Type B pancreatic cell (in vitro differentiated cells): ENCODE results near the gene SUSD3. TPM values are rescaled to one million over a fixed set of nuclear protein-coding genes. Genes with fewer than 3 reads are reported as not detected.
"Not testable (repeated sequence)": the region's sequence is repeated elsewhere in the genome, so short reads cannot be mapped to it uniquely, and the experiment has no call there.

Experiments used
- DNase-seq: peaks from one replicate; pipeline ENCODE4 v3.0.0; 2021; ENCODE audit warnings: mixed read lengths; ENCODE audit not compliant: unreplicated experiment; ENCODE audit errors: extremely low spot score
- H3K27ac Mint-ChIP-seq: 2 replicates; pipeline ENCODE4 v1.8.0; 2021; ENCODE audit warnings: mild to moderate bottlenecking, mixed read lengths
- H3K27me3 Mint-ChIP-seq: 2 replicates; pipeline ENCODE4 v1.8.0; 2021; ENCODE audit warnings: mixed read lengths
- H3K36me3 Mint-ChIP-seq: 2 replicates; pipeline ENCODE4 v1.8.0; 2021; ENCODE audit warnings: mixed read lengths
- H3K4me1 Mint-ChIP-seq: one replicate; pipeline ENCODE4 v1.8.0; 2021; ENCODE audit warnings: mixed read lengths; ENCODE audit not compliant: unreplicated experiment
- H3K4me3 Mint-ChIP-seq: 2 replicates; pipeline ENCODE4 v1.8.0; 2021; ENCODE audit warnings: mild to moderate bottlenecking, mixed read lengths
- H3K9me3 Mint-ChIP-seq: 2 replicates; pipeline ENCODE4 v1.8.0; 2021; ENCODE audit warnings: mixed read lengths
- total RNA-seq: library from RNA; stranded (reverse); gene quantifications from 2 replicates; pipeline ENCODE4 v1.2.1, GENCODE V29; 2021; ENCODE audit warnings: low replicate concordance
- TF ChIP-seq, protein P1 (sequence below): fragments of 200-600 bp; sonication (generic); conservative IDR thresholded peaks from 2 replicates; pipeline ENCODE4 v1.5.0; 2021; ENCODE audit warnings: antibody characterized with exemption, mild to moderate bottlenecking

SUSD3 gene
- total RNA-seq, 1 donor from 2014 or later: 1.5 TPM

DNA sequence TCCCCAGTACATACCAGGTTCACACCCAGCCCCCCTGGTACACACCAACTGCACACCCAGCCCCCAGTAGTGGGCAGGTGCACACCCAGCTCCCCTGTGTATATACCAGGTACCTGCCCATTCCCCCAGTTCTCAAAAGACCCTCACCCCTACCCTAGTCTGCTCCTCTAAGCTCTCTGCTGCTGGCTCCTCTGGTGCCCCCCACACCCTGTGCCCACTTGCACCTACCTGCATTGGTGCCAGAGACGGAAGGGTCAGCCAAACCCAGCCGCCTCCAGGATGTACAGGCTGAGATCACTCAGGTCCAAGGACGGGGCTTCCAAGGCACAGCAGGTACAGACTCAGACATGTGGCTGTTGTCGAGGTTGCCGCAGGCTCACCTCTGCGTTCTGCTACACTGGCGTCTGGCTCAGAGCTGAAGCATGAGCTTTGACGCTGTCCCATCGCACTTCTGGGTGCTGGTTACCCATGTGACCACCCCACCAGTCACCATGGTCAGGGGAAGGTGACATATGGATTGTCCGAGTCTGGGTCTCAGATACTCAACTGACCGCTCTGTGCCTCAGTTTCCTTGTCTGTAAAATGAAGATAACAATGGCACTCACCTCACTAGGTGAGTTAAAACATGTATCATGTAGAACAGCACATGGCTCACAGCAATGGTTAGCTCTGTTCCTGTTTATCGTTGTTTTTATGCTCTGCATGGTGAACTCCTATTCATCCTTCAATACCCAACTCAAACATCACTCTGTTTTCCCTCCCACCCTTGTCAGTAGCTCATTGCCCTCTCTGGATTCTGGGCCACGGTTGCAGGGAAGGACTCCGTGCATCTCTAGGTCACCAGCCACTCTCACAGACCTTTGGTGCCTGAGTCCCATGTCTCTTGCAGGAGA is 45.3 kb upstream of the SUSD3 start:
- peaks cover 8% of the 10 kb centered on the region for H3K4me1 Mint-ChIP-seq
- H3K36me3 Mint-ChIP-seq: no peaks in the 10 kb centered on the region
- no peak for DNase-seq
- no peaks in the 10 kb centered on the region for H3K27me3 Mint-ChIP-seq
- no peaks in the 10 kb centered on the region for H3K9me3 Mint-ChIP-seq
- H3K4me3 Mint-ChIP-seq: no peak overlapping the region
- TF ChIP-seq, protein P1, sequence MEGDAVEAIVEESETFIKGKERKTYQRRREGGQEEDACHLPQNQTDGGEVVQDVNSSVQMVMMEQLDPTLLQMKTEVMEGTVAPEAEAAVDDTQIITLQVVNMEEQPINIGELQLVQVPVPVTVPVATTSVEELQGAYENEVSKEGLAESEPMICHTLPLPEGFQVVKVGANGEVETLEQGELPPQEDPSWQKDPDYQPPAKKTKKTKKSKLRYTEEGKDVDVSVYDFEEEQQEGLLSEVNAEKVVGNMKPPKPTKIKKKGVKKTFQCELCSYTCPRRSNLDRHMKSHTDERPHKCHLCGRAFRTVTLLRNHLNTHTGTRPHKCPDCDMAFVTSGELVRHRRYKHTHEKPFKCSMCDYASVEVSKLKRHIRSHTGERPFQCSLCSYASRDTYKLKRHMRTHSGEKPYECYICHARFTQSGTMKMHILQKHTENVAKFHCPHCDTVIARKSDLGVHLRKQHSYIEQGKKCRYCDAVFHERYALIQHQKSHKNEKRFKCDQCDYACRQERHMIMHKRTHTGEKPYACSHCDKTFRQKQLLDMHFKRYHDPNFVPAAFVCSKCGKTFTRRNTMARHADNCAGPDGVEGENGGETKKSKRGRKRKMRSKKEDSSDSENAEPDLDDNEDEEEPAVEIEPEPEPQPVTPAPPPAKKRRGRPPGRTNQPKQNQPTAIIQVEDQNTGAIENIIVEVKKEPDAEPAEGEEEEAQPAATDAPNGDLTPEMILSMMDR: no peak
- H3K27ac Mint-ChIP-seq: no peak overlapping the region

DNA sequence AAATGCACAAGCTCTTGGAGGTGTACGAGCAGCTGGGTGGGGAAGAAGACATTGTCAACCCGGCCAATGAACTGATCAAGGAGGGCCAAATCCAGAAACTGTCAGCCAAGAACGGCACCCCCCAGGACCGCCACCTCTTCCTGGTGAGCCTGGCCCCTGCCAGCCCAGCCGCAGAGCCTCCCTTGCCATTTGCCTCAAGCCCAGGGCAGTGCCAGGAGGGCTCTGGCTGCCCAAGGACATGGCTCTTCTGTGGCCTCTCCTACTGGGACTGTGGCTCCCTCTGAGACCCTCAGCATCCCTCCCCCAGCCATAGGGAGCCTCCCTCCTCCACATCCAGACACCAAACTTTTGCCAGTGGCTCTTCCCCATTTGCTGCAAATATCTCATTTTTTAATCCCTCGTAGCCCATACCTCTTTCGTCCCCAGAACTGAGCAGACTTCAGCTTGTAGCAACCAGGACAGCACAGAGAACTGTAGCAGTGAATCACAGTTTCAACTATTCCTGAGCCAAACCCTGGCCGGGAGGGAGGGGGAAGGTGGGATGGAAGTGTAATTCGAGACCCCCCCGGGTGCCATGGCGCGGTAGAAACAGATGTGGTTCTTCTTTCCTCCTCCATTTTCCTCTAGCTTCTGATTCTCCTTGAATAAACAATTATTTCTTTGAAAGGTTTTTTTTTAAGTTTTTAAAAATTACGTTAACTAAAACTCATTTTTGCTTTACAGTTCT is 44.5 kb upstream of the SUSD3 start:
- peaks cover 1% of the 10 kb centered on the region for H3K36me3 Mint-ChIP-seq
- peak; percentile 48 for DNase-seq
- H3K27me3 Mint-ChIP-seq: no peaks in the 10 kb centered on the region
- peaks cover 12% of the 10 kb centered on the region for H3K4me1 Mint-ChIP-seq
- H3K9me3 Mint-ChIP-seq: no peaks in the 10 kb centered on the region
- no peak overlapping the region for H3K4me3 Mint-ChIP-seq
- TF ChIP-seq, protein P1: no peak
- no peak overlapping the region for H3K27ac Mint-ChIP-seq

DNA sequence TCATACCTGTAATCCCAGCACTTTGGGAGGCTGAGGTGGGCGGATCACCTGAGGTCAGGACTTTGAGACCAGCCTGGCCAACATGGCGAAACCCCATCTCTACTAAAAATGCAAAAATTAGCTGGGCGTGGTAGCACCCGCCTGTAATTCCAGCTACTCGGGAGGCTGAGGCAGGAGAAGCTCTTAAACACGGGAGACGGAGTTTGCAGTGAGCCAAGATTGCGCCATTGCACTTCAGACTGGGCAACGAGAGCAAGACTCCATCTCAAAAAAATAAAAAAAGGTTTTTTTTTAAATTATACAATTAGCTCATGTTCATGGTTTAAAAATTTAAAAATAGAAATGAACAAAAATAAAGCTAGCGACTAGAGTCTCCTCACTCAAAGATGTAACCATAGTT is 43.3 kb upstream of the SUSD3 start:
- H3K4me1 Mint-ChIP-seq: peaks cover 18% of the 10 kb centered on the region
- not testable (repeated sequence) for DNase-seq, H3K27ac Mint-ChIP-seq, H3K36me3 Mint-ChIP-seq, H3K27me3 Mint-ChIP-seq, H3K9me3 Mint-ChIP-seq, H3K4me3 Mint-ChIP-seq

DNA sequence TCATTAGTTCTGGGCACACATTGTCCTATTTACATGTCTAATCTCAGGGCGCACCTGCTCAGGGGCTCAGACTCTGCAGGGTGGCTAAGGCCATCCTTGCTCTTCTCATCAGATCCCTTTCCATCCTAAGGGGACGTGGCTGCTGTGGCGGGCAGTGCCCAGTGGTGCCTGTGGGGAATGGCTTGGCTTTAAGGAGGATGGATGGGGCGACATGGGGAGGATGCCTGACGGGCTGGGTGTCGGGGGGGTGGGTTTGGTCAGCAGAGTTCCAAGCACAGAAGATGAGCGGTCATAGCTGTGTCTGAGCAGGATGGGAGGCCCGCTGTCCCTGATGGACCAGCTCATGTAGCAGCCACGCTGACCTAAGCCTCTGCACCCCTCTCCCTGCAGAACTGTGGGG is 40.9 kb upstream of the SUSD3 start:
- Mint-ChIP-seq H3K27me3 (no peaks in the 10 kb centered on the region), H3K36me3 (peaks cover 6% of the 10 kb centered on the region), H3K4me3 (no peak overlapping the region), H3K9me3 (no peaks in the 10 kb centered on the region), H3K4me1 (peaks cover 18% of the 10 kb centered on the region), H3K27ac (no peak overlapping the region)
- TF ChIP-seq, protein P1: no peak
- peak; percentile 44 for DNase-seq

DNA sequence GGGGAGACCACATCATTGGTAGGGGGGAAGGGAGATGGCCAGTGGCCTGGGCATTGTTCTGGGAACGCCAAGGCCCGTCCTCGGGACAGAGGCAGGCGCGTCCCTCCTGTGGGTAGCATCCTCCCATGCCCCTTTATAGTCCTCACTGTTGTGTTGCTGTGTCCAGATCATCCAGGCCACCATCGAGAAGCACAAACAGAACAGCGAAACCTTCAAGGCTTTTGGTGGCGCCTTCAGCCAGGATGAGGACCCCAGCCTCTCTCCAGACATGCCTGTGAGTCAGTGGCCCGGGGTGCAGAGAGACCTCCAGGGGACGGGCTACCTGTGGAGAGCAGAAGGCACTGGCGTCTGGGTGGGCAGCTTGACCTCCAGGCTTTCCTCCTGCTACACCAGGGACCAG is 38.4 kb upstream of the SUSD3 start:
- no peak overlapping the region for H3K4me3 Mint-ChIP-seq
- peaks cover 14% of the 10 kb centered on the region for H3K4me1 Mint-ChIP-seq
- H3K27me3 Mint-ChIP-seq: no peaks in the 10 kb centered on the region
- H3K9me3 Mint-ChIP-seq: no peaks in the 10 kb centered on the region
- H3K36me3 Mint-ChIP-seq: peaks cover 6% of the 10 kb centered on the region
- no peak for DNase-seq
- no peak overlapping the region for H3K27ac Mint-ChIP-seq
- TF ChIP-seq, protein P1: no peak
